Activated CD8-positive, alpha-beta T cell treated with anti-CD3 and anti-CD28 coated beads for 36 hours (primary cell): ENCODE data around the gene LILRB3. TPM values are rescaled to one million over a fixed set of nuclear protein-coding genes. Genes with fewer than 3 reads are reported as not detected.

Experiments used
- ATAC-seq: fragments of 200-7000 bp; cut with Tn5 transposase; one replicate; pipeline ENCODE4 v1.10.0; 2021; ENCODE audit warnings: mild to moderate bottlenecking, moderate library complexity
- CTCF ChIA-PET: fragments of 350-600 bp; sonication (Branson Sonifier 250); formaldehyde crosslinking; loops from one replicate; lab custom pipeline; 2021; ENCODE audit warnings: antibody characterized with exemption; lab: Charles Lee
- POLR2A ChIA-PET: fragments of 350-600 bp; sonication (Branson Sonifier 250); formaldehyde crosslinking; loops from one replicate; lab custom pipeline; 2021; ENCODE audit warnings: antibody characterized with exemption; lab: Charles Lee
- DNase-seq: peaks from one replicate; pipeline ENCODE4 v3.0.0-alpha.2; 2020
- H3K27ac Mint-ChIP-seq: one replicate; pipeline ENCODE4 v1.8.0; 2021; ENCODE audit warnings: mild to moderate bottlenecking, mixed read lengths
- H3K27me3 Mint-ChIP-seq: one replicate; pipeline ENCODE4 v1.8.0; 2021; ENCODE audit warnings: mixed read lengths
- H3K36me3 Mint-ChIP-seq: one replicate; pipeline ENCODE4 v1.8.0; 2021; ENCODE audit warnings: low read depth, mixed read lengths
- H3K4me1 Mint-ChIP-seq: one replicate; pipeline ENCODE4 v1.8.0; 2021; ENCODE audit warnings: low read depth, mixed read lengths
- H3K4me3 Mint-ChIP-seq: one replicate; pipeline ENCODE4 v1.8.0; 2021; ENCODE audit warnings: mild to moderate bottlenecking, moderate library complexity, mixed read lengths
- H3K9me3 Mint-ChIP-seq: one replicate; pipeline ENCODE4 v1.8.0; 2021; ENCODE audit warnings: mixed read lengths
- intact Hi-C: fragments of 100-400 bp; cut with micrococcal nuclease; formaldehyde crosslinking; loops from one replicate; pipeline ENCODE4 v1.10.0; 2022
- total RNA-seq, 2 experiments: library from RNA; stranded (reverse); gene quantifications; one replicate each; pipeline ENCODE4 v1.2.3, GENCODE V29; 2021
- TF ChIP-seq, protein P1 (sequence below): fragments of 200-600 bp; IDR thresholded peaks from one replicate; pipeline ENCODE4 v1.8.0; 2022; ENCODE audit warnings: antibody characterized with exemption, mild to moderate bottlenecking

Gene LILRB3
- total RNA-seq, 2 experiments from 2014 or later, result not detected

DNA sequence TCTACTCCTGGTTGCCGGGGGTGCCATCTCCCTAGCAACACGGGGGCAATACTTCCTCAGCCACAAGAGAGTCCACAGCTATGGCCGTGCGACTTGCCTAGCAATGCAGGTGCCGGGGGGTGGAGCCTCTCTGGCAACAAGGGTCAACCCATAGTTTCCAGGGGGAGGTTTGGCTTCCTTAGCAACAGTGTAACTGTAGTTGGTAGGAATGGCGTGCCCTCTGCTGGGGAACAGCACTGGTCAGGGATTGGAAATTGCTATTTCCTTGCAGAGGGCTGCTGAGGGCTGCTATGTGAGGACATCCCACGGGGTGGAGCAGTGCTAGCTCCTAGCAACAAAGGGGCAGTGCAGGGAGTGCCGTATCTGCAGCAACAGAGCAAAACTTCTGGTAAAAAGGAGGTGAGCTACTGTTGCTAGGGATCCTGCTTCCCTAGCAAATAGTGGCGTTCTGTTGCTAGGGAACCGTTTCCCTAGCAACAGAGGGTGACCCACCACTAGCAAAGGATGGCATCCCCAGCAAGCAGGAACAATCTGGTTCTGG, 42.8 kb downstream of the LILRB3 start:
- Mint-ChIP-seq H3K4me1 (no peaks in the 10 kb centered on the region), H3K27ac (no peak overlapping the region), H3K9me3 (no peaks in the 10 kb centered on the region), H3K36me3 (peaks cover 21% of the 10 kb centered on the region), H3K27me3 (no peaks in the 10 kb centered on the region), H3K4me3 (no peak overlapping the region)
- intact Hi-C loops, result no loop called here
- DNase-seq (no peak), ATAC-seq (no peak)
- POLR2A ChIA-PET, result interaction anchor here (1.6 kb wide), 1 partner anchor 27 kb away, joined by 6 read pairs; no protein-coding TSS in a partner anchor
- TF ChIP-seq, protein P1, sequence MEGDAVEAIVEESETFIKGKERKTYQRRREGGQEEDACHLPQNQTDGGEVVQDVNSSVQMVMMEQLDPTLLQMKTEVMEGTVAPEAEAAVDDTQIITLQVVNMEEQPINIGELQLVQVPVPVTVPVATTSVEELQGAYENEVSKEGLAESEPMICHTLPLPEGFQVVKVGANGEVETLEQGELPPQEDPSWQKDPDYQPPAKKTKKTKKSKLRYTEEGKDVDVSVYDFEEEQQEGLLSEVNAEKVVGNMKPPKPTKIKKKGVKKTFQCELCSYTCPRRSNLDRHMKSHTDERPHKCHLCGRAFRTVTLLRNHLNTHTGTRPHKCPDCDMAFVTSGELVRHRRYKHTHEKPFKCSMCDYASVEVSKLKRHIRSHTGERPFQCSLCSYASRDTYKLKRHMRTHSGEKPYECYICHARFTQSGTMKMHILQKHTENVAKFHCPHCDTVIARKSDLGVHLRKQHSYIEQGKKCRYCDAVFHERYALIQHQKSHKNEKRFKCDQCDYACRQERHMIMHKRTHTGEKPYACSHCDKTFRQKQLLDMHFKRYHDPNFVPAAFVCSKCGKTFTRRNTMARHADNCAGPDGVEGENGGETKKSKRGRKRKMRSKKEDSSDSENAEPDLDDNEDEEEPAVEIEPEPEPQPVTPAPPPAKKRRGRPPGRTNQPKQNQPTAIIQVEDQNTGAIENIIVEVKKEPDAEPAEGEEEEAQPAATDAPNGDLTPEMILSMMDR, result no peak
- CTCF ChIA-PET, result interaction anchor here (0.8 kb wide), 1 partner anchor 86 kb away, joined by 3 read pairs; no protein-coding TSS in a partner anchor

DNA sequence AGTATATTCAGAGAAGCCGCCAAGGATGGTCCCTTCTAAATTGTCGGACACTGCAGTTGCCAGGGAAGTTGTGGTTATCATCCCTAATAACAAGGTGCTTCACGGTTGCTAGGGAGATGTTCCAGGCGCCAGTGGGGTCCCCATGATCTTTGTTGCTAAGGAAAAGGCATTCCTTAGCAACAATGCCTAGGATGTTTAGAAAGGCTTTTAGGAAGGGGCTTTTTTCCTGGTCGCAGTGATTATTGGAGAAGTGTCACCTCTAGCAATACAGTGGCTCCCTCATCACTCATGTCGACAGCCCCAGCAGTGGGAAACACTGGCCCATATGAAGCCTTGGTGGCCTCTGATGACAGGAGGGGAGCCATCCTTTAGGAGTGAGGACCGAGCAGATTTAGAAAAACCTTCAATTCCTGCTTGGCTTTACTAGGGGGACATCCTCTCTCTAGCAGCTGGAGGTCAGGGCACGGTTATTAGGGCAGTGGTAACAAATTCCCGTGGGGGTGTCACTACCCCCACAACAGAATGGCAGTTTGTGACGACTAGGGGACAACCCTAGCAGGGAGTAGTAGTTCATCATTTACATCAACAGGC, 43.5 kb downstream of the LILRB3 start:
- intact Hi-C loops, result no loop called here
- no peaks in the 10 kb centered on the region for H3K9me3 Mint-ChIP-seq
- H3K27me3 Mint-ChIP-seq, result no peaks in the 10 kb centered on the region
- ChIA-PET CTCF (interaction anchor here (0.8 to 0.9 kb wide), 2 partner anchors 10 to 86 kb away, joined by 3 read pairs; partner anchors contain the start of gene MBOAT7), POLR2A (interaction anchor here (1.6 kb wide), 2 partner anchors 8 to 27 kb away, joined by 5 to 6 read pairs; no protein-coding TSS in a partner anchor)
- H3K4me1 Mint-ChIP-seq, result no peaks in the 10 kb centered on the region
- ATAC-seq (no peak), DNase-seq (no peak)
- TF ChIP-seq, protein P1, result no peak
- no peak overlapping the region for H3K27ac Mint-ChIP-seq
- H3K4me3 Mint-ChIP-seq, result no peak overlapping the region
- H3K36me3 Mint-ChIP-seq, result peaks cover 21% of the 10 kb centered on the region

DNA sequence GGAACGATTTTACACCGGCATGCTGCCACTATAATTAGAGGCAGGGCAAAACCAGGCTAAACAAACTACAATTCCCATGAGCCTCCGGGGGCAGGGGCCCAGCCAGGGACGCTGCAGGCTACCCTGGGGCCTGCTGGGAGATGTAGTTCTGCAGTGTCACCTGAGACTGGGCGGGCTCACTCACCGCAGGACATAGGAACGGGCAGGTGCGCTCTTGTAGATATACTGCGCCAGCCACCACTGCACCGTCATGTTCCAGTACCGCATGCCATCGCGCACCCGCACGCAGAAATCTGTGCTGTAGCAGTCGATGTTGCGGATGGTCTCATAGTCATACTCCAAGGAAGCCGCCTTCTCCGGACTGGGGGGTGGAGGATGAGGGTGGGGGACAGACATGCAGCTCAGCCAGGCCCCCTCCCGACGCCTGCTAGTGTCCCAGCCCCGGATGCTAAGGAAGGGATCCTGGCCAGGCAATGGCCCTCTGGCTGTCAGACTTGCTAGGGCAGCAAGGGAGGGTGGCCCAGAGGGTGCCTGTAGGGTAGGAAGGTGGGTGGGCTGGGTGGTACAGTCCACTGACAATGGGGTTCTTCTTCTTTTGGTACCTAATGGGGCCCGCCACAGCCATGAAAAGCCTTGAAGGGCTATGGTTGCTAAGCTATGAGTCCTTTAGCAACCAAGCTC, 44.1 kb downstream of the LILRB3 start:
- Mint-ChIP-seq H3K27me3 (no peaks in the 10 kb centered on the region), H3K4me3 (no peak overlapping the region), H3K4me1 (no peaks in the 10 kb centered on the region), H3K9me3 (no peaks in the 10 kb centered on the region), H3K27ac (no peak overlapping the region), H3K36me3 (peaks cover 20% of the 10 kb centered on the region)
- intact Hi-C loops, result no loop called here
- ChIA-PET POLR2A (interaction anchor here (0.7 to 1.6 kb wide), 3 partner anchors 9 to 28 kb away, joined by 4 to 6 read pairs (median 5); no protein-coding TSS in a partner anchor), CTCF (interaction anchor here (0.9 kb wide), 1 partner anchor 11 kb away, joined by 3 read pairs; the partner anchor contains the start of gene MBOAT7)
- DNase-seq (peak; percentile 58), ATAC-seq (peak; percentile 96)
- TF ChIP-seq, protein P1, result no peak

DNA sequence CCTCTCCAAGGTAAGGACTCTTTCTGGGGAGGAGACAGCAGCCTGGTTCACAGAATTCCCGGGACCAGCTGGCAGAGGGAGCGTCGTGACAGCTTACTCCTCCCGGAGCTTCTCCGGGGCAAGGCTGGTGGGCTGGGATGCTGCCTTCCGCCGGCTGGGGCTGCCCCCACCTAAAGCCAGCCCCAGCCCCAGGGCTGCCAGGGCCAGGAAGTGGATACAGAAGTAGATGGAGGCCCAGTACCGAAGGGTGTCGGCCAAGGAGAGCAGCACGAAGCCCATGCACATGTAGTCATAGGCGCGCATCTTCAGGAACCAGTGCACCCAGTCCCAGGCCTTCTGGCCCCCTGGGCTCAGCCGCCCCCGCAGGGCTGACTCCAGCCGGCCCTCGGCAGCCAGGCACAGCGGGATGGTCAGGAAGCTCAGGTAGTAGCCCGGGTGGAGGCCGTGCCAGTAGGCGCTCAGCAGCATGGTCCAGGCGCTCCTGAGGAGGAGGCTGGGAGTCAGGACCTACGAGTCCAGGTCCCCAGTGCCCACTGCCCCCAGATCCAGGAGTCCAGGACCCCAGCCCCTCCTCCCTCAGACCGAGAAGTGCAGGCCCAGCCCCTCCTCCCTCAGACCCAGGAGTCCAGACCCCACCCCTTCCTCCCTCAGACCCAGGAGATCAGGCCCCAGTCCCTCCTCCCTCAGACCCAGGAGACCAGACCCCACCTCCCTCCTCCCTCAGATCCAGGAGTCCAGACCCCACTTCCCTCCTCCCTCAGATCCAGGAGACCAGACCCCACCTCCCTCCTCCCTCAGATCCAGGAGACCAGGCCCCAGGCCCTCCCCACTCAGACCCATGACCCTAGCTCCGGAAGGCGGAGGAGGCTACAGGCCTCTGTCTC, 48.6 kb downstream of the LILRB3 start:
- Mint-ChIP-seq H3K9me3 (no peaks in the 10 kb centered on the region), H3K27ac (no peak overlapping the region), H3K36me3 (peaks cover 13% of the 10 kb centered on the region), H3K4me1 (no peaks in the 10 kb centered on the region), H3K27me3 (no peaks in the 10 kb centered on the region), H3K4me3 (no peak overlapping the region)
- DNase-seq, result no peak
- POLR2A ChIA-PET, result interaction anchor here (0.6 to 2.6 kb wide), 4 partner anchors 15 to 1963 kb away, joined by 3 to 7 read pairs (median 5); partner anchors contain the start of gene LENG1
- intact Hi-C loops, result no loop called here
- TF ChIP-seq, protein P1, result no peak
- ATAC-seq, result no peak
- CTCF ChIA-PET, result interaction anchor here (0.8 to 0.9 kb wide), 2 partner anchors 17 to 92 kb away, joined by 3 to 4 read pairs; partner anchors contain the start of gene TSEN34
